Choroid plexus epithelial cell (primary cell): ENCODE measurements around the gene EPS8L2.

Source experiments
- DNase-seq: peaks from one replicate; pipeline ENCODE4 v3.0.0-alpha.2; 2010; ENCODE audit warnings: low read depth
- H3K4me3 ChIP-seq: 2 replicates; pipeline ENCODE4 v1.5.1; 2011; ENCODE audit warnings: low read depth, mild to moderate bottlenecking, control low read depth, low read length, moderate library complexity
- TF ChIP-seq, protein P1 (sequence below): conservative IDR thresholded peaks from 2 replicates; pipeline ENCODE4 v1.5.1; 2011; ENCODE audit warnings: low read depth, mild to moderate bottlenecking, control low read depth, inconsistent platforms, low read length, moderate library complexity

The EPS8L2 gene

GRCh38 chr11:698493-699115 is 7.4 kb upstream of the EPS8L2 start:
- H3K4me3 ChIP-seq, result no peak overlapping the region
- DNase-seq, result peak; percentile 20
- TF ChIP-seq, protein P1, sequence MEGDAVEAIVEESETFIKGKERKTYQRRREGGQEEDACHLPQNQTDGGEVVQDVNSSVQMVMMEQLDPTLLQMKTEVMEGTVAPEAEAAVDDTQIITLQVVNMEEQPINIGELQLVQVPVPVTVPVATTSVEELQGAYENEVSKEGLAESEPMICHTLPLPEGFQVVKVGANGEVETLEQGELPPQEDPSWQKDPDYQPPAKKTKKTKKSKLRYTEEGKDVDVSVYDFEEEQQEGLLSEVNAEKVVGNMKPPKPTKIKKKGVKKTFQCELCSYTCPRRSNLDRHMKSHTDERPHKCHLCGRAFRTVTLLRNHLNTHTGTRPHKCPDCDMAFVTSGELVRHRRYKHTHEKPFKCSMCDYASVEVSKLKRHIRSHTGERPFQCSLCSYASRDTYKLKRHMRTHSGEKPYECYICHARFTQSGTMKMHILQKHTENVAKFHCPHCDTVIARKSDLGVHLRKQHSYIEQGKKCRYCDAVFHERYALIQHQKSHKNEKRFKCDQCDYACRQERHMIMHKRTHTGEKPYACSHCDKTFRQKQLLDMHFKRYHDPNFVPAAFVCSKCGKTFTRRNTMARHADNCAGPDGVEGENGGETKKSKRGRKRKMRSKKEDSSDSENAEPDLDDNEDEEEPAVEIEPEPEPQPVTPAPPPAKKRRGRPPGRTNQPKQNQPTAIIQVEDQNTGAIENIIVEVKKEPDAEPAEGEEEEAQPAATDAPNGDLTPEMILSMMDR, result peak; percentile 19

GRCh38 chr11:699116-699508 is 6.9 kb upstream of the EPS8L2 start:
- DNase-seq, result peak; percentile 37
- TF ChIP-seq, protein P1, result no peak
- no peak overlapping the region for H3K4me3 ChIP-seq

DNA sequence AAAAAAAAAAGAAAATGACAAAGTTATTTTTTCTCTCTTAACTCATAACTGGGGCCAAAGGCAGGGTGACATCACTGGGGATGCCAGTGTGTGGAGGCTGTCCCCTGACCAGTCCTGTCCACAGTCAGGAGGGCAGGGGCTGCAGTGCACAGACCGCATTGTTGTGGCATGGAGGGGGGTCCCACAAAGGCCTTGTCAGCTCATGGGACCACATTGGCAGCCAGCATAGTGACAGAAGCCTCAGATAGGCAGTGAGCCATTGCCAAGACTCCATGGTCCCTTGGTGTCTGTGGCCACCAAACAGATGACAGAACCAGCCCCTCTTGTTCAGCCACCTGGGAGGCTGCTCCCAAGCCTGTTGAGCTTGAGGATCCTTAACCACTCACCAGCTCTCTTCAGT is 6.3 kb upstream of the EPS8L2 start:
- no peak for DNase-seq
- TF ChIP-seq, protein P1, result no peak
- no peak overlapping the region for H3K4me3 ChIP-seq

DNA sequence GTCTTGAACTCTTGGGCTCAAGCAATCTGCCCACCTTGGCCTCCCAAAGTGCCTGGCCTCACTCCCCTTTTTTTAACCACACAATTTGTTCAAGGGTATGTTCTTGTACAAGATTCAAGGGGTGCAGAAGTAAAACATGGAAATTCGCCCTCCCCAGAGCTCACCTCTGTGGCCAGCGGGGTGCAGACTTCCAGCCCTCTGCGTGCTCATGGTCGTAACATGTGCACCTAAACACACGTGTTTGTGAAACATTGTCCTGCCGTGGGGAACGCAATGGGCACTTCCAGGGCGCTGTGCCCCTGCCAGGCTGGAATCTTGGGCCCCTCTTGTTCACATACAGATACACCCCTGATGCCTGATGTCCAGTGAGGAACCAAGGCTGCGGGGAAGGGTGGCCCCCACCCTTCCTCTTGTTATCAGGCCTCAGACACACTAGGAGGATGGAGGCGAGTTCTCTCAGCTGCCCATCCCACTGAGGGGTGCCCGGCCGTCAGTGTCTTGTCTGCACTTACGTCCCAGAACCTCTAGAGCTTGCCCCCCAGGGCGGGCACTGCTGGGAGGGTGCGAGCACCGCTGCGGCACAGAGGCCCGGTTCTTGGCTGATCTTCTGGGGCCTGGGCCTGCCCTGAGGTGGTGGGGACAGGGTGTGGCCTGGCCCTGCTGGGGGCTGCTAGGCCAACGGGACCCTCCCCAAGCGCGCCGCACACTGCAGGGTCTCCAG is 4.1 kb upstream of the EPS8L2 start:
- H3K4me3 ChIP-seq, result no peak overlapping the region
- DNase-seq, result no peak
- TF ChIP-seq, protein P1, result no peak

- TF ChIP-seq, protein P1, result no peak
- no peak overlapping the region for H3K4me3 ChIP-seq
- no peak for DNase-seq
Measured at GRCh38 chr11:702462-703461, 3.3 kb upstream of the EPS8L2 start.

- no peak overlapping the region for H3K4me3 ChIP-seq
- no peak for DNase-seq
- TF ChIP-seq, protein P1, result no peak
Measured at GRCh38 chr11:703506-703905, 2.5 kb upstream of the EPS8L2 start.
